ENCODE results near the gene BAIAP3.

Gene BAIAP3

GRCh38 chr16:1342526-1343427 lies 9.3 kb downstream of the BAIAP3 start:
- peak; percentile 96 for DNase-seq (ENCODE audit: low read depth, low spot score)
- H3K9ac ChIP-seq (ENCODE audit: insufficient read length, low read depth), result peak overlapping the region; percentile 36
- TF ChIP-seq ZNF274 (IDR thresholded peaks at IDR 0.05; ENCODE audit: low read depth, low read length) (no peak), YY1 (IDR thresholded peaks at IDR 0.05; ENCODE audit: insufficient read depth, insufficient read length) (no peak), SUZ12 (IDR thresholded peaks at IDR 0.05; ENCODE audit: extremely low read depth, insufficient read depth, insufficient read length) (no peak)
- no peaks in the 10 kb centered on the region for H3K9me3 ChIP-seq (ENCODE audit: insufficient read depth, low read length)
- H3K36me3 ChIP-seq (ENCODE audit: insufficient read depth, insufficient read length, low read length), result peaks cover 9% of the 10 kb centered on the region
- H3K27me3 ChIP-seq (ENCODE audit: insufficient read depth, insufficient read length), result peaks cover 9% of the 10 kb centered on the region
- H3K4me1 ChIP-seq (ENCODE audit: insufficient read depth, insufficient read length), result peaks cover 14% of the 10 kb centered on the region
- no peak overlapping the region for H3K4me3 ChIP-seq (ENCODE audit: insufficient read length, low read depth)

- Histone ChIP-seq H3K4me3 (ENCODE audit: insufficient read length, low read depth) (no peak overlapping the region), H3K36me3 (ENCODE audit: insufficient read depth, insufficient read length, low read length) (peaks cover 17% of the 10 kb centered on the region), H3K9ac (ENCODE audit: insufficient read length, low read depth) (peak overlapping the region; percentile 36), H3K4me1 (ENCODE audit: insufficient read depth, insufficient read length) (peaks cover 10% of the 10 kb centered on the region), H3K9me3 (ENCODE audit: insufficient read depth, low read length) (no peaks in the 10 kb centered on the region), H3K27me3 (ENCODE audit: insufficient read depth, insufficient read length) (peaks cover 9% of the 10 kb centered on the region)
- DNase-seq (ENCODE audit: low read depth, low spot score), result no peak
- TF ChIP-seq ZNF274 (IDR thresholded peaks at IDR 0.05; ENCODE audit: low read depth, low read length) (no peak), YY1 (IDR thresholded peaks at IDR 0.05; ENCODE audit: insufficient read depth, insufficient read length) (no peak), SUZ12 (IDR thresholded peaks at IDR 0.05; ENCODE audit: extremely low read depth, insufficient read depth, insufficient read length) (no peak)
Observed at GRCh38 chr16:1343428-1344242, 10.2 kb downstream of the BAIAP3 start.

- Histone ChIP-seq H3K9me3 (ENCODE audit: insufficient read depth, low read length) (no peaks in the 10 kb centered on the region), H3K36me3 (ENCODE audit: insufficient read depth, insufficient read length, low read length) (peaks cover 26% of the 10 kb centered on the region), H3K4me1 (ENCODE audit: insufficient read depth, insufficient read length) (peaks cover 9% of the 10 kb centered on the region), H3K27me3 (ENCODE audit: insufficient read depth, insufficient read length) (peaks cover 9% of the 10 kb centered on the region), H3K4me3 (ENCODE audit: insufficient read length, low read depth) (no peak overlapping the region), H3K9ac (ENCODE audit: insufficient read length, low read depth) (peak overlapping the region; percentile 32)
- TF ChIP-seq SUZ12 (IDR thresholded peaks at IDR 0.05; ENCODE audit: extremely low read depth, insufficient read depth, insufficient read length) (no peak), YY1 (IDR thresholded peaks at IDR 0.05; ENCODE audit: insufficient read depth, insufficient read length) (no peak), ZNF274 (IDR thresholded peaks at IDR 0.05; ENCODE audit: low read depth, low read length) (no peak)
- DNase-seq (ENCODE audit: low read depth, low spot score), result no peak
Observed at GRCh38 chr16:1344499-1344898, 11.1 kb downstream of the BAIAP3 start.

- no peak for TF ChIP-seq ZNF274 (IDR thresholded peaks at IDR 0.05; ENCODE audit: low read depth, low read length)
- TF ChIP-seq SUZ12 (IDR thresholded peaks at IDR 0.05; ENCODE audit: extremely low read depth, insufficient read depth, insufficient read length), result no peak
- TF ChIP-seq YY1 (IDR thresholded peaks at IDR 0.05; ENCODE audit: insufficient read depth, insufficient read length), result no peak
- H3K9ac ChIP-seq (ENCODE audit: insufficient read length, low read depth), result peak overlapping the region; percentile 32
- DNase-seq (ENCODE audit: low read depth, low spot score), result no peak
- H3K4me3 ChIP-seq (ENCODE audit: insufficient read length, low read depth), result no peak overlapping the region
- peaks cover 32% of the 10 kb centered on the region for H3K36me3 ChIP-seq (ENCODE audit: insufficient read depth, insufficient read length, low read length)
- peaks cover 9% of the 10 kb centered on the region for H3K4me1 ChIP-seq (ENCODE audit: insufficient read depth, insufficient read length)
- no peaks in the 10 kb centered on the region for H3K9me3 ChIP-seq (ENCODE audit: insufficient read depth, low read length)
- peaks cover 9% of the 10 kb centered on the region for H3K27me3 ChIP-seq (ENCODE audit: insufficient read depth, insufficient read length)
Observed at GRCh38 chr16:1345087-1345486, 11.6 kb downstream of the BAIAP3 start.

- Histone ChIP-seq H3K4me3 (ENCODE audit: insufficient read length, low read depth) (no peak overlapping the region), H3K9ac (ENCODE audit: insufficient read length, low read depth) (no peak overlapping the region), H3K27me3 (ENCODE audit: insufficient read depth, insufficient read length) (peaks cover 9% of the 10 kb centered on the region), H3K36me3 (ENCODE audit: insufficient read depth, insufficient read length, low read length) (peaks cover 39% of the 10 kb centered on the region), H3K9me3 (ENCODE audit: insufficient read depth, low read length) (no peaks in the 10 kb centered on the region), H3K4me1 (ENCODE audit: insufficient read depth, insufficient read length) (peaks cover 14% of the 10 kb centered on the region)
- TF ChIP-seq YY1 (IDR thresholded peaks at IDR 0.05; ENCODE audit: insufficient read depth, insufficient read length), result no peak
- TF ChIP-seq SUZ12 (IDR thresholded peaks at IDR 0.05; ENCODE audit: extremely low read depth, insufficient read depth, insufficient read length), result no peak
- no peak for TF ChIP-seq ZNF274 (IDR thresholded peaks at IDR 0.05; ENCODE audit: low read depth, low read length)
- no peak for DNase-seq (ENCODE audit: low read depth, low spot score)
Observed at GRCh38 chr16:1345651-1346421, 12.4 kb downstream of the BAIAP3 start.

GRCh38 chr16:1346422-1347285 lies 13.2 kb downstream of the BAIAP3 start:
- no peak for TF ChIP-seq YY1 (IDR thresholded peaks at IDR 0.05; ENCODE audit: insufficient read depth, insufficient read length)
- TF ChIP-seq ZNF274 (IDR thresholded peaks at IDR 0.05; ENCODE audit: low read depth, low read length), result no peak
- TF ChIP-seq SUZ12 (IDR thresholded peaks at IDR 0.05; ENCODE audit: extremely low read depth, insufficient read depth, insufficient read length), result no peak
- H3K4me3 ChIP-seq (ENCODE audit: insufficient read length, low read depth), result no peak overlapping the region
- DNase-seq (ENCODE audit: low read depth, low spot score), result no peak
- H3K27me3 ChIP-seq (ENCODE audit: insufficient read depth, insufficient read length), result peaks cover 8% of the 10 kb centered on the region
- peaks cover 39% of the 10 kb centered on the region for H3K36me3 ChIP-seq (ENCODE audit: insufficient read depth, insufficient read length, low read length)
- no peaks in the 10 kb centered on the region for H3K9me3 ChIP-seq (ENCODE audit: insufficient read depth, low read length)
- no peak overlapping the region for H3K9ac ChIP-seq (ENCODE audit: insufficient read length, low read depth)
- H3K4me1 ChIP-seq (ENCODE audit: insufficient read depth, insufficient read length), result peaks cover 15% of the 10 kb centered on the region
